CD4-positive, alpha-beta T cell treated with Interleukin-4 for 4 hours (primary cell): ENCODE results near the gene ARHGEF10L.

ENCODE experiments used
- DNase-seq: peaks from one replicate; pipeline ENCODE4 v3.0.0-alpha.2; 2020

Gene ARHGEF10L

DNA sequence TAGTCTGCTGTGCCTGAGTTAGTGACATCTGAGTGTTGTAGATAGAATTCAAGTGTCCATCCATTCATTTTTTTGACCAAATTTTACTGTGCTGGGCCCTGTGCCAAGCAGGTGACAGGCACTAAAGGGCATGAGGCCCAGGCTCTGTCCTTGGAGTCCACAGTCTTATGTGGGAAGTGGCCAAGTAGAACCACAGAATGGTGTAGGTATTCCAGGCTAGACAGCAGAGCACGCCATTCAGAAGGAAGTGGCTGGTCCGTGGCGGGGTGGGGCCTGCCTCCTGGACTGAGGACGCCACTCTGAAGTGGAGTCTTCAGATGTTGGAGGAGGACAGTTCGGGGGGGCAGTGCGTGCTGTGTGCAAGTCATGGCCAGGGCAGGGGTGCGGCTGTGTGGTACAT, 146.8 kb downstream of the ARHGEF10L start:
- DNase-seq: no peak

- DNase-seq: no peak
These were observed 147.6 kb downstream of the ARHGEF10L start for GRCh38 chr1:17687145-17687544.

DNA sequence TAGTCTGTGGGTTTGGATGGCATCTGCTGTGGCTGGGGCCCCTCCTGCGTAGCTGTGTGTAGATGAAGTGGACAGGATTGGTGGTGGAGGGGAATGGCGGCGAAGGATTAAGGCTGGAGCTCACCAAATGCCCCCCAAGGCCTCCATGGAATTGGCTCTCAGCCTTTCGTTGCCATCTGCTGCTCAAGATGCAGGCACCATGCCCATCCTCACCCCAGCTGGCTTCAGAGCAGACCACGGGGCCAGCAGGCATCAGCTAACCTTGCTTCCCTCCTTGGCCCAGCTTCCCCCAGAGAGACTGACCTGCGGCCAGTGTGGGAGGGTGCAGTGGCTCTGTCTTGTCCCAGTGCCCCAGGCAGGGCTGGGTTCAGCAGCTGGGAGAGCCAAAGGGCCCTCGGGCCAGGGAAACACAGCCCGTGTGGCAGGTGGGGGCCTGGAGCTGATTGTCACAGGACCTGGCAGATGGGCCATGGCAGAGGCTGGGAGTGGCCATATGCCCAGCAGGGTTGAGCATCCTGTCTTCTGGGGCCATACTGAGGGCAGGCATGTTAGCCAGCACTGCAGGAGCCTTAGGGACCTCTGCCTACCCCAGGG, 148.8 kb downstream of the ARHGEF10L start:
- no peak for DNase-seq

- DNase-seq: no peak
These were observed 149.5 kb downstream of the ARHGEF10L start for GRCh38 chr1:17689011-17689410.

- no peak for DNase-seq
These were observed 151.6 kb downstream of the ARHGEF10L start for GRCh38 chr1:17690906-17691634.

DNA sequence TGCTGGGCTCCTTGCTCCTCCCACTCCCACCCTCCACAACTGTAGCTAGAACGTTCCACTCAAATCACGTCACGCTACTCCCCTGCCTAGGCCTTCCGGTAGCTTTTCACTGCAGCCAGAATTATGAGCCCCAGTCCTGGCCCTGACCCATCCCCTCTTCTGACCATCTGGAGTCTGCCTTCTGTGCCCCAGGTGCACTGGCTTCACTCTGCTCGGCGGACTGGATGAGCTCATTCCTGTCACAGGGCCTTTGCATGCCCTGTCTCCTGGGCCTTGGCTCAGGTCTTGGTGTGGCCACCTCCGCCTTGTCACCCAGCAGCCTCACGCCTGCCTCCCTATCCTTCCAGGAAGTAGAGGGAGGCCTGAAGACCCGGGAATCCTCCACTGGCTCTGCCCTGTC, 153.1 kb downstream of the ARHGEF10L start:
- no peak for DNase-seq

- no peak for DNase-seq
These were observed 157.2 kb downstream of the ARHGEF10L start for GRCh38 chr1:17696417-17697301.

- DNase-seq: no peak
These were observed 158.0 kb downstream of the ARHGEF10L start for GRCh38 chr1:17697458-17697857.

- DNase-seq: no peak
These were observed 160.1 kb downstream of the ARHGEF10L start for GRCh38 chr1:17699581-17699980.

- no peak for DNase-seq
These were observed 161.7 kb downstream of the ARHGEF10L start for GRCh38 chr1:17700945-17701810.

DNA sequence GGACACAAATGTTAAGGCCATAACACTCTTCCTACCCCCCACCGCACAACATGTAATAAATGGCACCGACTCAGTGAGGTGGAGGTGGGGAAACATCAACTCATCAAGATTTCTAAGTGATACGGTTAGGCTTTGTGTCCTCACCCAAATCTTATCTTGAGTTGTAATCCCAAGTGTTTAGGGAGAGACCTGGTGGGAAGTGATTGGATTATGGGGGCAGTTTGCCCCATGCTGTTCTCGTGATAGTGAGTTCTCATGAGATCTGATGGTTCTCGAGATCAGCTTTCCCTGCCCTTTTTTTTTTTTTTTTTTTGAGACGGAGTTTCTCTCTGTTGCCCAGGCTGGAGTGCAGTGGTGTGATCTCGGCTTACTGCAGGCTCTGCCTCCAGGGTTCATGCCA, 164.7 kb downstream of the ARHGEF10L start:
- DNase-seq: no peak

DNA sequence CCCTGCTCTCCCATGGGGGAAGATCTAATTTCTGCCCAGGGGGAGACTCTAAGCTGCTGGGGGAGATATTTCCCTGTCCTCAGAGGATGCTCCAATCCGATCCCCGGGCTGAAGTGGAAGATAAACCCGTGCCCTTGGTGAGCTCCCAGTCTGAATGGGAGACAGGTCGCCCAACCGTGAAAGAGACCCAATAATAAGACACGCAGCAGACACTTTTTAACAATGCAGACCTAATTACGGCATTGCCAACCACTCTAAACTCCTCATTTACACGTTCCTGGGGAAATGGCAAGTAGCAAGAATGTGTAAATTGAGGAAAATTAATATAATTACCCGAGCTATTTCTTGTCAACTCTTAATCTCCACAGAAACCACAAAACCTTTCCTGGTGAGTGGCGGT, 166.9 kb downstream of the ARHGEF10L start:
- no peak for DNase-seq

DNA sequence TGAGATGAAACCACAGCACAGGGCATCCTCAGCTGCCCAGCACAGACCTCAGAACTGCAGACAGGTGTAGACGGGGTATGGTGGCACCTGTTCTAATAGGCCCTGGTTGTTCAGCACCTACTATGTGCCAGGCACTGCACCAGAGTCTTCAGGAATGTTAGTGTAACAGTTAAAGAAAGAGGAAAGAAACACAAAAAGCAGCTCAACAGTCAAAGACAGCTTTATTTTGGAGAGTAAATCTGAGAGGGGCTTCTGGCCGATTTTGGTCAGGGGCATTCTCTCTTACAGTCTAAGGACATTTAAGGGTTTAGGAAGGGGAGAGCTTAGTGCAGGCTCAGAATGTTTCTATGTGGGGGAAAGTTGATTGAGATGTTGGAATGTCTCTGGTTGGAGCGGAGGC, 170.5 kb downstream of the ARHGEF10L start:
- DNase-seq: no peak

DNA sequence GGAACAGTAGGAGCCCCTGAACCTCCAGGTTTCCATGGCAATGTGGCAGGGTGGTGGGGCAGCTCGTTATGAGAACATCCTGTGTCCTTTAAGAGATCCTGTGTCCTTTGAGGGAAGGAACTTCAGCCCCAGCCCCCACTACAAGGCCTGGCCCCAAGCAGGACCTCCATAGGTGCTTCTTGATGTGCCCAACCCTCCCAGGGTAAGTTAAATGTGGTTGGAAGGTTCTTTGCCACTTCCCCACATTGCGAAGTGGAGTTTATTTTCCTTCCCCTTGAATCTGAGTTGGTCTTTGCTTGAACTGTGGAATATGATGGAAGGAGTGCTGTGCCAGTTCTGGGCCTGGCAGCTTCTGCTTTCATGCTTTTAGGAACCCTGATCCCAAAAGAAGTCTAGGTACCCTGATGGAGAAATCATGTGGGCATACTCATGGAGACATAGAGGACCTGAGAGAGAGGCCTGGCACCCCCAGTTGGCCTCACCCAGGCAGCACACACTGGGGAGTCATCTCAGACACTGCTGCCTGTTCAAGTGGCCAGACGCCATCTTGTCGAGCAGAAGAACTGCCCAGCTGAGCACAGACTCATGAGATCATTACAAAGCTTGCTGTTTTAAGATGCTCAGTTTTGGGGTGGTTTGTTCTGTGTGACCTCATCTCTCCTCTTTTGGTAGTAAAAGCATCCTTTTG, 171.5 kb downstream of the ARHGEF10L start:
- no peak for DNase-seq

- no peak for DNase-seq
These were observed 172.0 kb downstream of the ARHGEF10L start for GRCh38 chr1:17711577-17711910.

GRCh38 chr1:17711941-17712340, 172.4 kb downstream of the ARHGEF10L start:
- no peak for DNase-seq

GRCh38 chr1:17713993-17714392, 174.5 kb downstream of the ARHGEF10L start:
- no peak for DNase-seq

DNA sequence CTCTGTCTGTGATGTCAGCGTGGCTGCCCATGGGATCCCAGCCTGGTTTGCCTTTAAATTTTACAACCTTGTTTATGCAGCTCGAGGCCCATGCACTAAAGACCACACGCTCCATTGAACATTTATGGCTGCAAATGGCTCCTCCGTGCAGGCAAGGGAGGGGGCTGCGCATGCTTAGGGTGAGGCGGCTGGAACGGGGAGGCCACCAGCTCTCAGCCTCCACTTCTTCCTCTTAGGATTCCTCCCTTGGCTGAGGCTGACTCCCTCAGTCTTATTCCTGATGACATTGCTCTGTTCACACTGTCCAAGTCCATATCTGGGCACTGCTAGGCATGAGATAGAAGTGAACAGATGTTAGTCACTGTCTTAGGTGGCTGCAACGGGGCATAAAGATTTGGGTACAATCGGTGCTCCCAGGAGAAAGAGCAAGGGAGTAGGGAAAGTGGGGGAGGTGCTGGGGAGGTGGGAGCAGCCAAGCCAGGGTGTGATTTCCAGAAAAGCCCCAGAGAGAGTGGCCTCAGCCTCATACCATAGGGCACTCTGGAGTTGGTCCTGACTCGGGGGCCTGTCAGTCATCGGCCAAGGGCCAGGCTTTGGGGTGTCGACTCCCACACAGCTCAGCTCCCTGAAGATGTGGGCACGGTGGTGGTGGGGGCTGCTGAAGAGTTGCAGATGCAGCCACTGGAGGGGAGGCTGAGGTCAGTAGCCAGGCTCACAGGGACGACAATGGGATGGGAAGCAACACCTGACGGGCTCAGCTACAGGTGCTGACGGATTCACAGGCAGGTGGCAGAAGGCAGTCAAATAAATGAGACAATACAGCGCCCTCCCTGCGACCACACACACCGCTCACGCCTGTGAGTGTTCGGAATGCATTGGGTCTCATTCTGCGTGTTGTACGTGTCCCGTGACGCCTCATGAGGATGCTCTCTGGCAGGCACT, 178.4 kb downstream of the ARHGEF10L start:
- DNase-seq: no peak

DNA sequence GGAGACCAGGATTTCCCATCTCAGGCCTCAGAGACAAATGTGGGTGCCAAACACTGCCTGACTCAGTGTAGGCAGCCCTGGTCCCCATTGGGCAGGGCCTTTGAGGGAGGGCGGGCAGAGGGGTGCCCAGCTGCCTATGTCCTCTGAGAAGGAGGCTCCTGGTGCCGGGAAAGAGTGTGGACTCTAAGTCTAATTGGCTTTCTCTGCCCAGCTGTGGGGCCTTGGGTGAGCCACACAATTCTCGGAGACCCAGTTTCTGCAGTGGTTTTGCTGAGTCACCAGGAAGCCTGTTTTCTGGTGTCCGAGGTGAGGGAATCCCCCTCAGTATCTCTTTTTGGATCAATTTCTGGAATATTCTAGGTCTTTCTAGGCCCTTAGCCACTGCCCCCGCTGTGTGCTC, 180.4 kb downstream of the ARHGEF10L start:
- no peak for DNase-seq

DNA sequence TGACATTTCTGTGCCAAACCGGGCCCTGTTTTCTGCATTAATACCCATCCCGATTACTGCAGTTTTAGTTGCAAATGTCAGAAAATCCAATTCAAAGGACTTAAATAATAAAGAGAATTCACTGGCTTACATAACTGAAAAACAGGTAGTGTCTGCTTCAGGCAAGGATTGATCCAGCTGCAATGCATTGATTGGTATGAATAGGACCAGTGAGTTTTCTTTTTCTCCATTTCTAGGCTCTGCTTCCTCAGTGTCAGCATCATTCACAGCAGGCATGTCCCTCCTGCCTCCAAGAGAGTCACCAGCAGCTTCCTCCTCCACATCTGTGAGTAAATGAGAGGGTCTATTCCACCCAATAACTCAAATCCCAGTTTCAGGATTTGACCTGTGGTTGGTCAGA, 181.9 kb downstream of the ARHGEF10L start:
- DNase-seq: no peak

- DNase-seq: no peak
These were observed 184.2 kb downstream of the ARHGEF10L start for GRCh38 chr1:17723684-17724083.
